ENCODE results near the gene OMA1.
"Not testable (repeated sequence)": the region's sequence is repeated elsewhere in the genome, so short reads cannot be mapped to it uniquely, and the experiment has no call there.

Gene OMA1

GRCh38 chr1:58524353-58524945, 22.1 kb downstream of the OMA1 start:
- DNase-seq, result no peak

GRCh38 chr1:58515794-58516401, 30.6 kb downstream of the OMA1 start:
- DNase-seq, result no peak

DNA sequence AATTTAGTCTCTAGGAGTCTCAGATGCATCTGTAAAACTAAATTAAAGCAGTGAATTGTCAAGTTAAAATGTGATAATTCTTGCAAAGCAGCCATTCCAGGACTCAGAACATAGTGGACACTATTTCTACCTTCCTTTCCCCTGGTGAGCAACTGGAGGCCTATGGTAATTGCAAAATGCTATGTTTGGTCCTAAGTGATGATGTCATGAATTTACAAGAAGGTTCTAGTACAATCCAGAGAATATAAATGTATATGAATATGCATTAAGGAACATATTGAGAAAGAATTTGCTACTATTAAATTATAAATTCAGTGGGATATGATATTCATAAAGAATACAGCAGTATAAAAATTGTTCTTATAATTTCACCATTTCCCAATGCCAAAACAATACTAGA, 32.6 kb downstream of the OMA1 start:
- DNase-seq, result no peak

DNA sequence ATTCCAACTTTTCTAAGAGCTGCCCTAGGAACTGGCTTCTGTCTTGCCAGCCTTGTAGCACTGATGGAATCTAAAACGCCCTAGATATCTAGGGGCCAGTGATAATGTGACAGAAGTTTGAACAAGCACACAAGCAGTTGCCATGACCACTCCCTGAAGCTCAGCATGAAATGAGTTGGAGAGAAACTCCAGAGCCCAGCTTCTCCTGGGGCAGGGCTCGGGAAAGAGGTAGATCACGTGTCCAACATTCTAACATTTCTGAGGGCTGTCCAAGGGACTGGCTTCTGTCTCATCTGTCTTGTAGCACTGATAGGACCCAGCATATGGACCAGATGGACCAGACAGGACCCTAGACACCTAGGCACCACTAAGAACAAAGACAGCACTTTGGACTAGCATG, 37.9 kb downstream of the OMA1 start:
- no peak for DNase-seq

DNA sequence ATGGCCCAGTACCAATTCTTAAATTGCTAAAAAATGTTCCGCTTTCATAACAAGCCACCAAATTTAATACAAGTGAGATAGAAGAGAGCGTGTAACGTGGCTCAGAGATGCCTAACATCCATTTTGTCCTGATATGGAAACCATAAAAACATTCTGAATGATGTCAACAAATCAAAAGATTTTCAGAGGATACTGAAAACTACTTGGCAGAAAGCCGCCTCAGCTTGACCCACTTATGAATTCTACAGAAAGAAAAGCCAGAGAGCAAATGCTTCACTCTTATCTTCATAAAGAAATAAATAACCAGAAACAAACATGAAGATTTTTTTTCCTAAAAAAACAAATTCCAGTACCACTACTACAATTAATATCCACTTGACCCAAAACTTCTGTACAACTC, 41.2 kb downstream of the OMA1 start:
- DNase-seq, result no peak

DNA sequence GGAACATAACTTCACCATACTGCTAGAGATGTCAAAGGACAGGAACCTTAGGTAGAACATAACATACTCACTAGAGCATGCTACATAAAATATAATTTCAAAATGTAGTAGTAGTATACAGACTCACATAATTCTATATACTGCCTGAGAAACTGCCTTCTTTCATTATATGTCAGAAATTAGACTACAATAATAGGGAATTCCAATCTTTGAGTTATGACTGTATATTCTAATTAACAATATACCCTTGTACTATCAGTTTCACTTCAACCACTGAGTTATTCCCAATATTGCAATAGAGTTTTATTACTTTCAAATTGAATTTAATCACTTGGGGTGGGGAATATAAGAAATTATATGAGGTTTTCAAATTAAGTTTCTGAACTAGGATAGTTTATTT, 44.0 kb downstream of the OMA1 start:
- DNase-seq, result no peak

DNA sequence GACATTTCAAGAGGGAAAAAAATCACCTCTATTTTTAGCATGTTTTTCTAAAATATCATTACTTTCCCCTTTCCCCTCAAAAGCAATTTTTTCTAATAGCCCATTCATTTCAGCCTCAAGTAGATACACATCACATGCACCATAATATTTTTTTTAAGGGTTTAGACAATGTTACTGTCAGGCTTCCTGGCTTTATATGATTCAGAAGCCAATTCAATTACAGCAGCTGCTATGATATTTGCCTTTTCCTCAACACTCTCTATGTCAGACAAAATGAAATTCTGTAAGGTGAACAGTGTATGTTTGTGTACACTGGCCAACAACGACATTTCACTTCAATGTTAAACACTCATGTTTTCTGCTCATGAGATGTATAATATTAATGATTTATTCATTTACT, 46.5 kb downstream of the OMA1 start:
- no peak for DNase-seq

- DNase-seq, result no peak
These were observed 49.0 kb downstream of the OMA1 start for GRCh38 chr1:58497499-58497898.

GRCh38 chr1:58496042-58496441, 50.5 kb downstream of the OMA1 start:
- no peak for DNase-seq

- not testable (repeated sequence) for DNase-seq
These were observed 57.6 kb downstream of the OMA1 start for GRCh38 chr1:58488914-58489313.

DNA sequence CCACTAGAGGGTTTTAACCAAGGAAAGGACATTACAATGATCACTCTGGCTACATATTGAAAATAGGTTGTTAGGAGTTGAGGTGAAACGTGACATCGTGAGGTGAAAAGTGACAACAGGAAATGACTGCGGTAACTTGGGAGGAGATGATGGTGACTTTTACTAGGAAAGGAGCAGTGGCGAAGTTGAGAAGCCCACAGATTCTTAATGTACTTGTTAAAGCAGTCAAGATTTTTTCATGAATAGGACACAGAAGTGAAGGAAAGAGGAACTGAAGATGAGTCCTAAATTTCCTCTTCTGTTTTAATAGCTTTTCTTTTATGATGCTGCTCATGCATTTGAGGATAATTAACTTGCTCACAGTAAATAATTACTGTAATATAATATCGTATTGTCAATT, 59.5 kb downstream of the OMA1 start:
- no peak for DNase-seq

DNA sequence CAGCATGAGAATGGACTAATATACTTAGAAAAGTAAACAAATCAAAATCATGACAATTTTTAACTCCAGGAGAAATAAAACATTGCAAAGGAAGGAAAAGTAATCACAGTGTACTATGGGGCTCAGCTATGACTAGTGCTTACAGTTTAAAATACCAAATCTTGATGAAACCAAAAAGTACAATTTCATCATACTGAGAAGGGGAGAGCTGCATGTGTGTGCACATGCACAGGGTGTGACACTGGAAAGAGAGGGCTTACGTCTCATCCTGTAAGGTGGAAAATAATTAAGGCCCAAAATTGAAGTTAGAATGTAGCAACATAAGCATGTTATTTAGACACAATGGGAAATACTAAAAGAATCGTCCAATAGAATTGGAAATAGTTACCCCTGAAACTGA, 64.6 kb downstream of the OMA1 start:
- no peak for DNase-seq

DNA sequence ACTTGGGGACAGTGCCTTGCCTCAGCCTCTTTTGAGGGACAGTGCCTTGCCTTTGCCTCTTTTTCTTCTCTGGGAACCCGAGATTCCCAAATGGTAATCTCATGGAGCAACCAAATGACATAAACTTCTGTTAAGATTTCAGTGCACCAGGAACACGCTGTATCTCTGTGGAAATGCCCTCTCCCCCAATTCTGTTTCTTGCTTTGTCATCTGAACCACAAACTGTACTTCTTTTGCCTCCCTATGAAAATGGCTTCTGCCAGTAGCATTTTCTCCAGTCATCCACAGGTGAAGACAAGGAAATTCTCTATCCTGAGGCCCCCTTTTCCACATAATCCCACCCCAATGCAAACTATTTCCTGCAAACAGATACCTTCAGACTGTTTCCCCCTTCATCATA, 66.3 kb downstream of the OMA1 start:
- no peak for DNase-seq

- DNase-seq, result no peak
These were observed 69.1 kb downstream of the OMA1 start for GRCh38 chr1:58477390-58477789.

GRCh38 chr1:58476179-58476578, 70.3 kb downstream of the OMA1 start:
- DNase-seq, result no peak

GRCh38 chr1:58469476-58469875, 77.0 kb downstream of the OMA1 start:
- no peak for DNase-seq

- DNase-seq, result no peak
These were observed 77.5 kb downstream of the OMA1 start for GRCh38 chr1:58469016-58469415.

GRCh38 chr1:58468612-58469011, 77.9 kb downstream of the OMA1 start:
- no peak for DNase-seq

DNA sequence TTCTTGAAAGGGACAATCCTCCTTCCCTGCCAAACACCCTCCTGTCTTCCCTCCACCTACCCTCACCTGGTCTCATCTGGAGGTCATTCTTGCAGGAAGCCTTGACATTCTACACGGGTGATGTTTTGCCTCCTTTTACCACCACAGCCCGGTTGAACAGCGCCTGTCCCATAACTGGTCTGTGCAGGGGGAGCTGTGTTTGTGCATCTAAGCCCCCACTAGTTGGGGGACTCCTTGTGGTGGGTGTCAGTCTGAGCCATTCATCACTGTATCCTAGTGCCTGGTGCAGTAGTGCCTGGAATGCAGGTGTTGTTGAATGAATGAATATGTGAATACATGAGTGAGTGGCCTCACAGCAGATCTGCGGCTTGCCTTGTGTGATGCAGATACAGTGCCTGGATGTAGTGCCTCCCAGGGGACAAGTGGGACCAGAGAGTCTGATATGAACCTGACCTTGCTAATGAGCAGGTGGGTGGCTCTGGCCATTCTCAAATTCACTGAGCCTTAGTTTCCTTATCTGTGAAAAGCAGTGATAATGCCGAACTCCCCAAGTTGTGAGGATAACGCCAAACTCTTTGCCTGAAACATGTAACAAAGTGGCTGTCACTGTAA, 79.8 kb downstream of the OMA1 start:
- DNase-seq, result no peak

- DNase-seq, result no peak
These were observed 80.5 kb downstream of the OMA1 start for GRCh38 chr1:58465825-58466629.

- no peak for DNase-seq
These were observed 81.3 kb downstream of the OMA1 start for GRCh38 chr1:58465176-58465575.

GRCh38 chr1:58460469-58460868, 86.1 kb downstream of the OMA1 start:
- DNase-seq, result no peak

- DNase-seq, result no peak
These were observed 86.6 kb downstream of the OMA1 start for GRCh38 chr1:58459911-58460310.

- DNase-seq, result no peak
These were observed 89.4 kb downstream of the OMA1 start for GRCh38 chr1:58457023-58457635.

All from activated effector memory CD4-positive, alpha-beta T cell treated with Interleukin-2 at 50 U/mL for 16 hours (primary cell).